Measurements from ENCODE around the gene SYNM.

Gene SYNM

DNA sequence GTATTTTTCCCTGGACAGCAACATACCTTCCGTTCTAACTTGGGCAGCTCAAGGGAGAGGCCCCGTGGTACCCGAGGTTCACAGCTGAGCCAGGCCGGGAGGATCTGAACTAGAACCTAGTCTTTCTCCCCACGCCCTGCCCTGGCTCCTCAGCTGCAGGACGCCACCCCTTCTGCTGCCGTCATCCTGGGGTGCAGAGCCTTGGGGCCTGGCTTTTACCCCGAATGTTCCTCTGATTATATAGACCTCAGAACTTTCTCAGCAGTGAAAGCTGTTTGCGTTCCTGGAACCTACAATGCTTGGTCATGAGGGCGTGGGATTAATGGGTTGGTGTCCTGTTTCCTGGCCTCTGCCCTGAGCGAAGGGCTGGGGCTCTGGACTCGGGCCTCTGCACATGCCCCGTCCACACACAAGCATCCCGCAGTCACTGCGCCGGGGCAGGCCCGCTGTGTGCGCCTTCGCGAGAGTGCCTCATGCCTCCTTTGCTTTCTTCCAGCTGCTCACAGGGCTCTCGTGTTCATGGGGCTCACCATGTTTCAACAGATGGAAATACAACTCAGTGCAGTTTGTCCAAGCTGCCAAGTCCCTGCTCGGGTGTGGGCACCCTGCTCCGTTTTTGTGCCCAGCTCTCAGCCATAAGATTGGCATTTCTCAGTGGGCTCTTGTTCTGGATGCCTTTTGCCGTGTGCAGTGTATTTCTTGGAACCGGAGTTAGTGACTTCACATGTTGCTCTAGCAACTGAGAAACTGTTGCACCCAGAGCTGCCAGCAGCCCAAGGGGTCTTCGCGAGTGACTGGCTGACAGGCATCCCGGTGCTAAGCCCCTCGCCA is 20.4 kb downstream of the SYNM start:
- no peak for DNase-seq

- DNase-seq, result no peak
These were observed 21.3 kb downstream of the SYNM start for GRCh38 chr15:99126131-99126588.

GRCh38 chr15:99126930-99127329 is 22.1 kb downstream of the SYNM start:
- DNase-seq, result no peak

GRCh38 chr15:99127773-99128172 is 22.9 kb downstream of the SYNM start:
- no peak for DNase-seq

DNA sequence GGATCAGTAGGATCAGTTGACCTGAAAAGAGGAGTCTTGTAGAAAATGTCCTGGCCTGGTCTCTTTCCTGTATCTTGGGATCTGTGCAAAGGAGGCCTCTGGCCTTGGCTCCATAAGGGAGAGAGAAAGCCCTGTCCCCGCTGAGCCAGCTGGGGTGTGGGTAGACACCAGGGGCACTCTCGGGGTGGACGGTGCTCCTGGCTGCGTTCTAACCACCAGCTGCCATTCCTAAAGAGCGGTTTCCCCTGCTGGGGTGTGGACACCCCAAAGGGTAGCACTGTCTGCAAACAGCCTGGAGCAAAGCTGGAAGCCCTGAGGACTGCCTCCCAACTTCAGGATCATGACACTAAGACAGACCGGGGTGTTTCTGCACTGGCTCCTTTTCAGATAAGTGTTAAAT is 23.5 kb downstream of the SYNM start:
- no peak for DNase-seq

DNA sequence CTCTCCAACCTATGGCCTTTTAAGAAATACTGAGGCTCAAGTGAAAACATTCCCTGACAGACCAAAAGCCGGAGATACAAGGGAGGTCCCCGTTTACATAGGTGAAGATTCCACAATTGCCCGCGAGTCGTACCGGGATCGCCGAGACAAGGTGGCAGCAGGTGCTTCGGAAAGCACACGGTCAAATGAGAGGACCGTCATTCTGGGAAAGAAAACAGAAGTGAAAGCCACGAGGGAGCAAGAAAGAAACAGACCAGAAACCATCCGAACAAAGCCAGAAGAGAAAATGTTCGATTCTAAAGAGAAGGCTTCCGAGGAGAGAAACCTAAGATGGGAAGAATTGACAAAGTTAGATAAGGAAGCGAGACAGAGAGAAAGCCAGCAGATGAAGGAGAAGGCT is 24.8 kb downstream of the SYNM start:
- no peak for DNase-seq

DNA sequence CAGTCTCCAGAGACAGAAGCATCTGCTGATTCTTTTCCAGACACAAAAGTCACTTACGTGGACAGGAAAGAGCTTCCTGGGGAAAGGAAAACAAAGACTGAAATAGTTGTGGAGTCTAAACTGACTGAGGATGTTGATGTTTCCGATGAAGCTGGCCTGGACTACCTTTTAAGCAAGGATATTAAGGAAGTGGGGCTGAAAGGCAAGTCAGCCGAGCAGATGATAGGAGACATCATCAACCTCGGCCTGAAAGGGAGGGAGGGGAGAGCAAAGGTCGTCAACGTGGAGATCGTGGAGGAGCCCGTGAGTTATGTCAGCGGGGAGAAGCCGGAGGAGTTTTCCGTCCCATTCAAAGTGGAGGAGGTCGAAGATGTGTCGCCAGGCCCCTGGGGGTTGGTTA is 25.4 kb downstream of the SYNM start:
- DNase-seq, result no peak

DNA sequence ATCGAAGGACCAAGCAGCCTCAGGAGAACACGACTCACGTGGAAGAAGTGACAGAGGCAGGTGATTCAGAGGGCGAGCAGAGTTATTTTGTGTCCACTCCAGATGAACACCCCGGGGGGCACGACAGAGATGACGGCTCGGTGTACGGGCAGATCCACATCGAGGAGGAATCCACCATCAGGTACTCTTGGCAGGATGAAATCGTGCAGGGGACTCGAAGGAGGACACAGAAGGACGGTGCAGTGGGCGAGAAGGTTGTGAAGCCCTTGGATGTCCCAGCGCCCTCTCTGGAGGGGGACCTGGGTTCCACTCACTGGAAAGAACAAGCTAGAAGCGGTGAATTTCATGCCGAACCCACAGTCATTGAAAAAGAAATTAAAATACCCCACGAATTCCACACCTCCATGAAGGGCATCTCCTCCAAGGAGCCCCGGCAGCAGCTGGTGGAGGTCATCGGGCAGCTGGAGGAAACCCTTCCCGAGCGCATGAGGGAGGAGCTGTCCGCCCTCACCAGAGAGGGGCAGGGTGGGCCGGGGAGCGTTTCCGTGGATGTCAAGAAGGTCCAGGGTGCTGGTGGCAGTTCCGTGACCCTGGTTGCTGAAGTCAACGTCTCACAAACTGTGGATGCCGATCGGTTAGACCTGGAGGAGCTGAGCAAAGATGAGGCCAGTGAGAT is 26.0 kb downstream of the SYNM start:
- no peak for DNase-seq

- DNase-seq, result no peak
These were observed 26.7 kb downstream of the SYNM start for GRCh38 chr15:99131441-99132023.

GRCh38 chr15:99132122-99132521 is 27.2 kb downstream of the SYNM start:
- no peak for DNase-seq

GRCh38 chr15:99132634-99133287 is 27.9 kb downstream of the SYNM start:
- no peak for DNase-seq

GRCh38 chr15:99134317-99134821 is 29.5 kb downstream of the SYNM start:
- DNase-seq, result no peak

DNA sequence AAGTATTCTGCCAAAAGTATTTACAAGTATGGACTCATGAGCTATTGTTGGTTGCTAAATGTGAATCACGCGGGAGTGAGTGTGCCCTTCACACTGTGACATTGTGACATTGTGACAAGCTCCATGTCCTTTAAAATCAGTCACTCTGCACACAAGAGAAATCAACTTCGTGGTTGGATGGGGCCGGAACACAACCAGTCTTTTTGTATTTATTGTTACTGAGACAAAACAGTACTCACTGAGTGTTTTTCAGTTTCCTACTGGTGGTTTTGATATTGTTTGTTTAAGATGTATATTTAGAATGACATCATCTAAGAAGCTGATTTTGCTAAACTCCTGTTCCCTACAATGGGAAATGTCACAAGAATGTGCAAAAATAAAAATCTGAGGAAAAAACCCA is 30.3 kb downstream of the SYNM start:
- no peak for DNase-seq

GRCh38 chr15:99137111-99137546 is 32.2 kb downstream of the SYNM start:
- DNase-seq, result no peak

DNA sequence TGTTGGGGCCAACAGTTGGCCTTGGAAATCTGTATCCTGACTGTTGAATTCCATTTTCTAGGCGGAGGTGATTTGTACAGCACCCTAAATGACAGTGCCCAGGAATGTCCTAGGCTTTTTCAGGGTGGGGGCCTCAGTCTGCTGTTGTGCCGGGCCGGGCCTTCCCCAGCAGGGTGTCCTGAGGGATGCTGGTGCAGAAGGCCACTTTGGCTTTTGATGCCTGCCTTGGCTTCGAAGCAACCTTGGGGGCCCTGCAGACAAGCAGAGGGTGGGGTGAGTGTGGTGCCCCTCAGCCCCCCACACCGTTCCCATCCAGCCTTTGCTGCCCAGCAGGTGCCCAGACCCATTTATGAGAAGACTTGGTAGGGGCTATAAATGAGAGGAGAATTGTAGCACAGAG is 33.0 kb downstream of the SYNM start:
- DNase-seq, result no peak

GRCh38 chr15:99138491-99138982 is 33.7 kb downstream of the SYNM start:
- no peak for DNase-seq

- no peak for DNase-seq
These were observed 34.4 kb downstream of the SYNM start for GRCh38 chr15:99139276-99139675.

DNA sequence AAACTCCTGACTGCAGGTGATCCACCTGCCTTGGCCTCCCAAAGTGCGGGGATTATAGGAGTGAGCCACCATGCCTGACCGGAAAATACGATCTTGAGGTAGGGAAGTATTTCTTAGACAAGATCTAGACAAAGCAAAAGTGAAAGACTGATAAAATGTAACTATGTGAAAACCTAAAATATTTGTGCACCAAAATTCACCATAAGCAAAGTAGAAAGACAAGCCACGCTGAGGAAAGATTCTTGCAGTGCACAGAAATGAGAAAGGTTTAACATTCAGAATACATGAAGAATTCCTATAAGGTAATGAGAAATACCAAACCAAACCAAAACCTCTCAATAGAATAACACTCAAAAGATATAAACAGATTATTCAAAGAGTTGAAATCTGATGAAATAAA is 35.7 kb downstream of the SYNM start:
- no peak for DNase-seq

DNA sequence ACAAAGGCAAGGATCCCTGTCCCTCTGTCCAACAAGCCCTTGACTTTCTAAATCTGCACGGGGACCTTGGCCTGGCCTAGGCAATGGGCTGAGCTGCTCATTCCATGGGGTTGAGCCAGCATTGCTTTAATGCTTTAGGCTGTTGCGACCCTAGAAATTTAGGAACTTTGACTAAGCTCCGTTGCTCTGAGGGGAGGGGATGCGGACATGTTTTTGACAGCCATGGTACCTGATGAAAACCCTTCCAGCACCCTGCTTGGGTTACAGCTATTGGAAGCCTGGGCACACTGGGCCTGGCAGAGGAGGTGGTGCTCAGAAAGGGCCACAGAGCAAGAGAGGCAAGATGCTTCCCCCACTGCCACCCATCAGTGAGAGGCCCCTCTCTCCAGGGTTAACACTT is 37.1 kb downstream of the SYNM start:
- no peak for DNase-seq

- DNase-seq, result no peak
These were observed 37.7 kb downstream of the SYNM start for GRCh38 chr15:99142562-99142961.

DNA sequence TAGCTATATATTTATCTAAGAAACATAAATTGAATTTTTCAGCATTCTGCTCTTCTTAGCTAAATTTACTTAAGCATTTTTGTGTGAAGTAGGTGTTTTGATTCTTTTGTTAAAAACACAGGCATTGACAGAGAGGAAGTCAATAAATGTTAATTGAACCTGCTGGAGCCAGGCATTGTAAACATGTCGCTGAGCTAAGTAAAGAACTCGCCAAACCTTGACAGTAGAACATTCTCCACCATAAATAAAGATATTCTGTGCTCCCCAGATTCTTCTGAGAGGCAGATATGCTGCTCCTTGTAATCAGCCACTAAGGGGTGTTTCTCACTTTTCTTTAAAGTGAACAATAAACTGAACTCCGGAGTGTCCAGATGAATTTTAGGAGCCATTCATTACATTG is 38.4 kb downstream of the SYNM start:
- DNase-seq, result no peak

DNA sequence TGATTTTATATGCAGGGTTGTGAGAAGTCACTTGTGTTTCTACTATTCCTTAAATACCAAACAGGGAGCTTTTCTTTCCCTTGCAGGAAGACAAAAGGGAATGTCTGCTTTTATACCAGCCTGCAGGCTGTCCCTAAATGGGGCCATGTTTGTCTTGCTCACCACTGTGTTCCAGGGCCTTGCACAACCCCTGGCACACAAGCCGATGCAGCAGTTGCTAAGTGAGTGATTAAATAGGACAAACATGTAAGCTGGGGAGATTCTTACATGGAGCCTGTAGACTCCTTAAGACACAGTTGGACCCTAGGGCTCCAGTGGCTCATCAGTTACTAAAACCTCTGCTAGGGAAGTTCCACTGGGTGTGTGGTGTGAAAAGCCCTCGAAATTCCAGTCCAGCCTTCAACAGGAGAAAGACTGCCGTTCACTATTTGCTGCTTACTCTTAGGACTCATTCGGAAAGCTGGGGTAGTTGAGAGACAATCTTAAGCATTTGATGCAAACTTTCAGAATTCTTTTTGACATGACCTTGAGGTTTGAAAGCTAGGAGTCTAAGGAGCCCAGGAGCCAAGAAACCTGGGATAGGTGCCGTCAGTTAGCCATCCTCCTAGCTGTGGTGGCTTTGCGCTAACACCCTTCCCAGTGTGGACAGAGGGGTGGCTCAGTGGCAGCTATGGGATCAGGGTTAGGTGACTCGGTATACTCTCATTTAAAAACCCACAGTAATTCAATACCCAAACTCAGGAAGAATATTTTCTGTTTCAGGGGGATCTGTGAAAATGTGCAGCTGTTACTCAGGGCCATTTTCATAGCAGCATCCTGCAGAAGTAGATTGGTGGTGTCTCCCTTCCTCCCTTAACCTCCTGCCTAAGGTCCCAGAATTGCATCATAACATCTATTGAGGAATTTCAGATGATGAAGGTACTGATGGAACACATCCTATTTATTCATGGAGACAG is 39.1 kb downstream of the SYNM start:
- no peak for DNase-seq
